Measurements from ENCODE around the gene SLC66A2. TPM values are rescaled to one million over a fixed set of nuclear protein-coding genes. Genes with fewer than 3 reads are reported as not detected.

SLC66A2 gene
- total RNA-seq, 4 donors from 2014 or later = 93.5 to 193 (median 100) TPM

GRCh38 chr18:79922971-79923411, 28.5 kb downstream of the SLC66A2 start:
- intact Hi-C loops (cut with DNase I) = no loop called here
- Histone ChIP-seq H3K4me3 (replicated peaks in 1 of 3) (no peak overlapping the region), H3K9me3 (no peaks in the 10 kb centered on the region), H3K27me3 (no peaks in the 10 kb centered on the region), H3K36me3 (peaks cover 11 to 12% of the 10 kb centered on the region in 2 donors), H3K4me1 (peaks cover 42 to 52% of the 10 kb centered on the region in 2 donors), H3K27ac (peak overlapping the region in 1 of 3 donors; percentile 97)
- TF ChIP-seq POLR2A (IDR thresholded peaks at IDR 0.05) (no peak), CTCF (IDR thresholded peaks at IDR 0.05) (no peak)
- WGBS, 2 donors = 86 to 88% methylated on average over 15 to 17 of the region's 17 CpGs
- peak in 1 of 2 donors; percentile 2 for DNase-seq

- H3K4me3 ChIP-seq (replicated peaks in 1 of 3) = no peak overlapping the region
- peaks cover 35 to 45% of the 10 kb centered on the region in 2 donors for H3K4me1 ChIP-seq
- peak overlapping the region in 1 of 3 donors; percentile 26 for H3K27ac ChIP-seq
- no peaks in the 10 kb centered on the region for H3K27me3 ChIP-seq
- intact Hi-C loops (cut with DNase I) = no loop called here
- peaks cover 12 to 16% of the 10 kb centered on the region in 2 donors for H3K36me3 ChIP-seq
- WGBS, 2 donors = 95 to 97% methylated on average over 24 of the region's 24 CpGs
- peak in 1 of 2 donors; percentile 1 for DNase-seq
- no peaks in the 10 kb centered on the region for H3K9me3 ChIP-seq
- TF ChIP-seq CTCF (IDR thresholded peaks at IDR 0.05) = no peak
- no peak for TF ChIP-seq POLR2A (IDR thresholded peaks at IDR 0.05)
Observed at GRCh38 chr18:79921984-79922965, 29.2 kb downstream of the SLC66A2 start.

GRCh38 chr18:79919089-79919488, 32.4 kb downstream of the SLC66A2 start:
- peaks cover 4 to 15% of the 10 kb centered on the region in 2 donors for H3K4me1 ChIP-seq
- no peak for DNase-seq
- no peaks in the 10 kb centered on the region for H3K9me3 ChIP-seq
- TF ChIP-seq POLR2A (IDR thresholded peaks at IDR 0.05) (no peak), CTCF (IDR thresholded peaks at IDR 0.05) (no peak)
- 95 to 97% methylated on average over 15 to 19 of the region's 19 CpGs for WGBS, 2 donors
- intact Hi-C loops (cut with DNase I) = no loop called here
- no peak overlapping the region for H3K4me3 ChIP-seq (replicated peaks in 1 of 3)
- H3K36me3 ChIP-seq = peaks cover 23 to 39% of the 10 kb centered on the region in 2 donors
- H3K27me3 ChIP-seq = no peaks in the 10 kb centered on the region
- no peak overlapping the region for H3K27ac ChIP-seq

- peaks cover 0 to 10% of the 10 kb centered on the region in 2 donors for H3K4me1 ChIP-seq
- TF ChIP-seq CTCF (IDR thresholded peaks at IDR 0.05) (no peak), POLR2A (IDR thresholded peaks at IDR 0.05) (no peak)
- intact Hi-C loops (cut with DNase I) = no loop called here
- 95 to 98% methylated on average over 9 to 17 of the region's 20 CpGs for WGBS, 2 donors
- H3K36me3 ChIP-seq = peaks cover 23 to 39% of the 10 kb centered on the region in 2 donors
- no peak for DNase-seq
- no peak overlapping the region for H3K27ac ChIP-seq
- no peak overlapping the region for H3K4me3 ChIP-seq (replicated peaks in 1 of 3)
- H3K9me3 ChIP-seq = no peaks in the 10 kb centered on the region
- no peaks in the 10 kb centered on the region for H3K27me3 ChIP-seq
Observed at GRCh38 chr18:79918615-79919011, 32.8 kb downstream of the SLC66A2 start.
